Stomach (tissue), 4 donors: ENCODE data around the gene NISCH.

Experiments used
- CTCF ChIP-seq, 7 experiments: fragments of 450-650 bp in 4 of 7; fragments of 200-600 bp in 3 of 7; sonication (generic) in 3 of 7; IDR thresholded peaks; one replicate each; pipeline ENCODE4 v1.5.1; 2016 to 2019; ENCODE audit warnings: antibody characterized with exemption in 7 of 7, control low read depth in 2 of 7, mild to moderate bottlenecking in 1 of 7
- POLR2A ChIP-seq, 4 donors: fragments of 450-650 bp; IDR thresholded peaks; one replicate each; pipeline ENCODE4 v1.6.1; 2016; ENCODE audit warnings: antibody characterized with exemption in 4 of 4, control low read depth in 2 of 4, mild to moderate bottlenecking in 1 of 4, moderate library complexity in 1 of 4

GRCh38 chr3:52440249-52440551 is 15.2 kb upstream of the NISCH start:
- TF ChIP-seq CTCF (IDR thresholded peaks at IDR 0.05) (no peak), POLR2A (IDR thresholded peaks at IDR 0.05) (no peak)
